Hematopoietic multipotent progenitor cell treated with erythropoietin and hydrocortisone succinate and interleukin-3 and kit ligand, for 6 days (in vitro differentiated cells): ENCODE measurements around the gene TLX3.
A peak's percentile ranks its signal among the peaks of the same experiment; 100 is the strongest.

Experiments
- DNase-seq: peaks from one replicate; pipeline ENCODE4 v3.0.0-alpha.2; 2015

The TLX3 gene

DNA sequence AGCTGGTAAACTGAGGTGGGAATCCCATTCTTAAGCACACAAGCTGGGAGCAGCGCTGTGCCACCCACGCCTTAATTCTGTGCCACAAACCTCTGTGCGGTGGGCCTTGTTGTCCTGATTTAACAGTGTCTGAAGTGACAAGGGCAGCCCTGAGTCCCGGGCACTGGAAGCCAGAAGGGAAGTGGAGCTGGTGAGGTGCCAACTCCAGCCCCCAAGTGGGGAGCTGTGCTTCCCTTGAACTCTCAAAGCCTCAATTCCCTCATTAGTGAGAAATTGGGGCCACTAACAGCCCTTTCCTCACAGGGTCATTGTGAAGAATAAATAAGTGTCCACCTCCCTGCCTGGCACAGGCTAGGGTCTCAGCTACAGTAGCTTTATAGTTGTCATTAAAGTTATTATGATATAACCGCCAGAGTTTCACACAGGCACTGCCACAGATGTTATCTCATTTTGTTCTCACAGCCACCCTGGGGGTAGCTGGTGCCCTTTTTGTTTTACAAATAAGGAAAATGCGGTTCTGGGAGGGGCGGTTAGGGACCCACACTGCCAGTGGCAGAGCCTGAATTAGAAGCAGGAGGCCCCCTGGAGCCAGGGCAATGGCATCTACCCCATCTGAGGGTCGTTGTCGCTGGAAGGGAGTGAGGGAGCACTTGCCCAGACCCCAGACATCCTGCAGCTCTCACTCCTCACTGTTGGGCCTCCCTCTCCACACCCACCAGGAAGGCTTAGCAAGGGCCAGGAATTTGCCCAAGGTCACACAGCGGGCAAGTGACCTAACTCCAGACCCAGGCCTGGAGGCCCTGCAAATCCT lies 2.1 kb upstream of the TLX3 start:
- peak; percentile 51 for DNase-seq

- no peak for DNase-seq
These were observed 1.1 kb upstream of the TLX3 start for GRCh38 chr5:171307789-171308452.

DNA sequence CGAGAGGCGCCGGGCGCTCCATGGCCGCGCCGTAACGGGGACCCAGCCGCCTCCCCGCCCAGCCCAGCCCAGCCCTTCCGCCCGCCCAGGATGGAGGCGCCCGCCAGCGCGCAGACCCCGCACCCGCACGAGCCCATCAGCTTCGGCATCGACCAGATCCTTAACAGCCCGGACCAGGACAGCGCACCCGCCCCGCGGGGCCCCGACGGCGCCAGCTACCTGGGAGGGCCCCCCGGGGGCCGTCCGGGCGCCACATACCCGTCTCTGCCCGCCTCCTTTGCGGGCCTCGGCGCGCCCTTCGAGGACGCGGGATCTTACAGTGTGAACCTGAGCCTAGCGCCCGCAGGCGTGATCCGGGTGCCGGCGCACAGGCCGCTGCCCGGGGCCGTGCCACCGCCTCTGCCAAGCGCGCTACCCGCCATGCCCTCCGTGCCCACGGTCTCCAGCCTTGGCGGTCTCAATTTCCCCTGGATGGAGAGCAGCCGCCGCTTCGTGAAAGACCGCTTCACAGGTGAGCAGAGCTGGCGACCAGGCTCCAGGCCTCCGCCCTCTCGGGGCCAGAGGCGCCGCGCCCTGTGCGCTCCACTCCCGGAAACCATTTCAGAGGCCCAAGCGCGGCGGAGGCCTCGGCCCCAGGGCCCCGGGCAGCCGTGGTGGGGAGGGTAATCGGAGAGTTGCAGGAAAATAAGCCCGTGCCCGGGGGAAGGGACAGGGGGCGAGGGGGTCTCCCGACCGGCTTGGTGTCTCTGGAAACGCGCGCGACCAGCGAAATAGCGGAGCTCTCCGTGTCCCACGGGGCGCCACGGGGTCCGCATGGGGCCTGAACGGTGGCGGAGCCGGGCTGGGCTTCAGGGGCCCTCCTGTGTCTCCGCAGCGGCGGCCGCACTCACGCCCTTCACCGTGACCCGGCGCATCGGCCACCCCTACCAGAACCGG lies 496 bp downstream of the TLX3 start:
- DNase-seq: no peak

- DNase-seq: peak; percentile 76
These were observed 1.3 kb downstream of the TLX3 start for GRCh38 chr5:171310212-171310818.

- no peak for DNase-seq
These were observed 1.8 kb downstream of the TLX3 start for GRCh38 chr5:171310819-171311321.

DNA sequence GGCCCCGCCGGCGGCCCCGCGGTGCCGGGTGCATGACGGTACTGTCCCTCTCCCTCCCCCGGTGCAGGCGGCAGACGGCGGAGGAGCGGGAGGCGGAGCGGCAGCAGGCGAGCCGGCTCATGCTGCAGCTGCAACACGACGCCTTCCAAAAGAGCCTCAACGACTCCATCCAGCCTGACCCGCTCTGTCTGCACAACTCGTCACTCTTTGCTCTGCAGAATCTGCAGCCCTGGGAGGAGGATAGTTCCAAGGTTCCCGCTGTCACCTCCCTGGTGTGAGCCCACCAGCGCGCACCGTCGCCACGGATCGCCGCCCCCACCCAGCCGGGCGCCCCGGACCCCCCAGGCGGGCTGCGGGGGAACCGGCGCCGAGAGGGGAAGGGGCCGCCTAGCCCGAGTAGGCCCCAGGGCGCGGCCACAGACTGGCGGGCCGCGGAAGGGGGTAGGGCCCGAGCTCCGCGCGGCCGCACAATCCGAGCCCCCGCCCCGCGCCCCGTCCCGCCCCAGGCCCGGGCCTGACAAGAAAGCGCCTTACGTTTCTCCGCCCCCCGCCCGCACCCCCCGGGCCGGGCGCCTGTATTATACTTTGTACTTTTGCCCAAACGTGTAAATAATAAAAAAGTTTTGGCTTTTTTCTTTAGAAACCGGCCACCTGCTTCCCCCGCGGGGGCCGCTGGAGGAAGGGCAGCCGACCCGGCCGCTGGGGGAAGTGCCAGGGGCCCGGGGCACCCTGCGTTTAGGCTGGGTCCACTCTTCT lies 2.5 kb downstream of the TLX3 start:
- peak; percentile 57 for DNase-seq

DNA sequence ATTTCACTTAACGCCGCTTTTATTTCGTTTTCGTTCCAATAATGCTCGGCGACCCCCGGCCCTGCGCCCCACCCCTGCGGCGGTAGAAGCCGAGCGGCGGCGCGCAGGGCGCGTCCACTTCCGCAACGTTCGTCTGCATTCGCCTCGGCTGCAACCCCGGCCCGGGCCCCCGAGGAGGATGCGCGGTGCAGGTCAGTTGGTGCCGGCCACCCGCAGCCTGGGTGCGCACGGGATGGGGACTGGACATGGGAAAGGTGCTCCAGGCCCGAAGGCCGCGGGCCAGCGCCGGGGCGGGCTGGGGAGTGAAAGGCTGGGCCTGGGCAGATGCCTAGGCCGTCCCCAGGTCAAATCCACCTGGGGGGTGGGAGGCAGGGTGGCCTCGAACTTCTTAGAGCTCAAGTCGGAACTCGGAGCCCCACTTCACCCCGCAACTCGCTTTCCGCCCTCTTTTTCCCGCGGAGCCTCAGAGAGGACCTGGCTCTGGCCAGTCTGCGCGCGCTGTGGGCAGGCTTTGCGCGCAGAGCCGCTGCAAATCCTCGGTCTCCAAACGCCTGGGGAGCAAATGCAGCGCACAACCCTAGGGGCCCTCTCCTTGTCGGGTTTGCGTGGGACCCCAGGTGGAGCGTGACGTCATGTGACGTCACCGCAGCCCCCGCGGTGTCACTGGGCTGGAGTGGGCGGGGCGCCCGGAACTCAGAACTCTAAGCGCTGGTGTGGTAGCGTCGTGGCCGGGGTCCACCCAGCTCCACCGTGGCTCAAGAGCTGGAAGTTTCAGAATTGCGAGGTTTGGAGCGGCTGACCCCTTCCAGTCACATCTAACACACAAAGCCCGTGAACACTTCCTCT lies 3.3 kb downstream of the TLX3 start:
- no peak for DNase-seq

DNA sequence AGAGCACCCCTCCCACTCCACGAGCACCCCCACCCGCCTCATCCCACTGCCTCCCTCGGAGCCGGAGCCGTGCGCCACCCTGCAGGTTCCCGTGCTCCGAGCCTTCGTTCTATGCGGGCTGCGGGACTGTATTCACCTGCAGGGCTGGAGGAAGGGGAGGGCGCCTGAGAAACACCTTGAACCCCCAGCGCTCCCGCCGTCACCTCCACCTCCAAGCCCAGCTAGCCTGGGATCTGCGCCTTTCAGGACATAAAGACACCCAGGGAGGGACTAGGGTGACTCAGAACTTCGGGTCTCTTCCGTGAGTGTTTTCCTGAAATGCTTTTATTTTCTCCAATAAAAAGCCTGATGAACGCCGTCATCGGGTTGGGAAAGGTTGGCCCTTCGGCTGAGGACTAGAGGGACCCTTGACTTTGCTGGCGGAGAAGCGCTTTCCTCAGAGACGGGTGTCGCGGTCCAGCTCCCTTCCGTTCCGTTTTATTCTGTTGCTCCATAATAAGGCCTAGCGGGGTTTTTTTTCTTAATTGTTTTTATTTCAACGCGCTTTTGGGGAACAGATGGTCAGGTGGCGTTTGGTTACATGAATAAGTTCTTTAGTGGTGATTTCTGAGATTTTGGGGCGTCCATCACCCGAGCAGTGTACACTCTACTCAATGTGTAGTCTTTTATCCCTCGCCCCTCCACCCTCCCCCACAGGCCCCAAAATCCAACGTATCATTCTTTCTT lies 4.6 kb downstream of the TLX3 start:
- no peak for DNase-seq

- DNase-seq: no peak
These were observed 5.8 kb downstream of the TLX3 start for GRCh38 chr5:171314728-171315385.

DNA sequence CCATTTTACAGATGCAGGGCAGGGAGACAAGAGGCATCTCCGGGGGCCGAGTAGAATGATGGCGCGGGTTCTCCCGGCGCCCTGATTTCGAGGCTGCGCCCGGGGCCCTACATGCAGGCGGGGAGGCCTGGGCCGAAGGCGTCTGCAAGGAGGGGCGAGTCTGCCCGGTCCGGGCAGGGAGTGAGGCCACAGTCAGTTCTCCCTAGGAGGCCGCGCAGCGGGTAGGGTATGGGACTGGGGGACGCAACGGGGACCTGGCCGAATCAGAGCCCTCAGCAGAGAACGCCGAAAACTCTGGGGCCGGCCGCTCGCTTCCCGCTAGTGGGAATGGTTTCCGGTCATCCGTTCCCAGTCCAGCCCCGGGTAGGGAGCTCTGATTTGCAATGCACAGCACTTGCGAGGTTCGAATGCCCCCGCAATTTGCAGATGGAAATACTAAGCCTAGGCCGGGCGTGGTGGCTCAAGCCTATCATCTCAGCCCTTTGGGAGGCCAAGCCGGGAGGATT lies 6.4 kb downstream of the TLX3 start:
- no peak for DNase-seq

GRCh38 chr5:171315925-171316257 lies 6.8 kb downstream of the TLX3 start:
- DNase-seq: no peak

DNA sequence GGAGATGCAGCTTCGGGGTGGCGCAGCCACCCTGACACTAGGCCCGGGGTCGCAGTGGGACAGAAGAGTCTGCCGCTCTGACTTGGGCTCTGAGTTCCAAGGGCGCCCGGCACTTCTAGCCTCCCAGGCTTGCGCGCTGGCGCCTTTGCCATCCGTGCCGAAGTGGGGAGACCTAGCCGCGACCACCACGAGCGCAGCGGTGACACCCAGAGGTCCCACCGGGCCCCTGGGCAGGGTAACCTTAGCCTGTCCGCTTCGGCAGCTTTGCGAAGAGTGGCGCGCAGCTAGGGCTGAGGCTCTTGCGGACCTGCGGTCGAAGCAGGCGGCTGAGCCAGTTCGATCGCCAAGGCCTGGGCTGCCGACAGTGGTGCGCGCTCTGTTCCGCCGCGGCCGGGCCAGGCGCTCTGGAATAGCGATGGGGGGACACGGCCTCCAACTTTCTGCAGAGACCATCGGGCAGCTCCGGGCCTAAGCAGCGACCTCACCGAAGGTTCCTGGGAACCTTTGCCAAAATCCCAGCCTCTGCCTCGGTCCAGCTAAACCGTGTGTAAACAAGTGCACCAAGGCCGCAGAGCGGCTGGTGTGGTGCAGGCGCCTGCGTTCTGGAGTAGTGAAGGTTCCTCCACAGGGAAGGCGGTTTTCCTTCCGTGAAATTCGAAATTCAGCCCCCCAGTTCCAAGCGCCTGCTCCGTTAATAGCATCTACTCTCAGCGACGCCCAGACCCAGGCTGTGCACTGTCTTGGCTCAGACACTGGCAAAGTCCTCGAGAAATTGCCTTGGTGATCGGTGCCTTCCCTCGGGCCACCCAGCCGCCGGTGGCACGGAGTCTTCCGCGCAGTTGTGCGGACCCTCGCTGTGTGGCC lies 7.4 kb downstream of the TLX3 start:
- no peak for DNase-seq

GRCh38 chr5:171317230-171317629 lies 8.2 kb downstream of the TLX3 start:
- DNase-seq: peak; percentile 76

- no peak for DNase-seq
These were observed 9.0 kb downstream of the TLX3 start for GRCh38 chr5:171318026-171318425.

DNA sequence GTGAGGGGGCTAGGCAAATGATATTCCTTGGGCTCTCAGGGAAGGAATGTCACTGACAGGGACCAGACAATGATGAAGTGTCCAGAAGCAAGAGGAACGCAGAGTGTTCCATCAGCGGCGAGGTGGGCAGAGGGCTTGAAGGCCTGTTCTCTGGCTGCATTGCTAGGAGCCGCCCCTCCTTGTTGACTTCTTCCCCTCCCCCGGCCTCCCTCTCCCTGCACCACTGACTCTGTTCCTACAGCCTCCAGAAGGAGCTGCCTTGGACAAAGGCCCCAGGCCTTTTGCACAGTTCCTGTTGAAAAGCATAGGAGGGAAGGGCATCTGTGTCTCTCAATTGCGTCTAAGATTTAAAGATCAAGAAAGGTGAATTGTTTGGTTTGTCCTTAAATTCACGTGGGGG lies 12.4 kb downstream of the TLX3 start:
- DNase-seq: no peak

DNA sequence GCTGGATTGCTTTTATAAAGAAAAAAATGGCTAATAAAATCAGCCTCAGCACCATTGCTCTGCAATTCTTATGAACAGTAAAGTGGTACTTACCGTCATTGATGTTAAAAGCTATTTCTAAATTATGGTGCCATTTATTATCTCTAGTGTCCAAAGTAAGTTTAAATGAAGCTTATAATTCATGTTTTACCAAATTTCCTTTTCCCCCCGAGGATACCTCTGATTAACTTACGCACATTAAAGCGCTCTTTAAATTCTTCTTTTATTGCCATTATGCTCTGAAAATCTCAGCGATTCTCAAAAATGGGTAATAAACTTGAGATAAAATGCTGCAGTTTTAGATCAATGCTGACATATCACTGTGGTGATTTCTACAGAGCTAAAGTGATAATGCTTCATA lies 13.5 kb downstream of the TLX3 start:
- DNase-seq: no peak

DNA sequence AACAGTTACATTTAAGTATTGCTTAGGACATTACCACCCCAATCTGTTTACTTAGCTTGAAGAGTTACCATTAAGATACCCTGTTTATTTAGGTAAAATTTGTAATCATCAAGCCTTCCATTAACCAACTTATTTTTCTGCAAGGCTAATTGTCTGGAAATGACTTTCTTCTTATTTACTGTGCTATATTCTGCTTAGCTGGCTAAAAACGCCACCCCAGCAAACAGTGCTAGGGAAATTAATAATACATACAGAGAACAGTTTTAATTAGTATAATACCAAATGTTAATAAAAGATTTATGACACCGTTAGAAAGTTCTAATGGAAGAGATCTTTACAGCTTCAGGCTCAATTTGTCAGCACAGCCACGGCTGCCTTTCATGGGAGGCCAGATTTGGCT lies 14.0 kb downstream of the TLX3 start:
- DNase-seq: no peak

- no peak for DNase-seq
These were observed 15.0 kb downstream of the TLX3 start for GRCh38 chr5:171323806-171324632.
